MCF 10A (cell line): ENCODE measurements around the gene IL23R. TPM values are rescaled to one million over a fixed set of nuclear protein-coding genes. Genes with fewer than 3 reads are reported as not detected.

Experiments
- BruUV-seq: library from RNA; stranded (reverse); fragments of 400-500 nt; replicated peaks from 2 replicates; lab custom pipeline; 2021; lab: Mats Ljungman, UMichigan
- CTCF ChIA-PET: fragments of 300-600 bp; sonication (Branson Sonifier 250); formaldehyde crosslinking; extraction: SDS; loops from one replicate; lab custom pipeline; 2021; ENCODE audit warnings: antibody characterized with exemption, inconsistent platforms; lab: Yijun Ruan, JAX
- POLR2A ChIA-PET: fragments of 300-600, 350-650 bp; sonication (Branson Sonifier 250); formaldehyde crosslinking; extraction: SDS; loops from one replicate; lab custom pipeline; 2020; ENCODE audit warnings: antibody characterized with exemption, inconsistent platforms; lab: Yijun Ruan, JAX
- DNase-seq: peaks from one replicate; pipeline ENCODE4 v3.0.0-alpha.2; 2018; ENCODE audit not compliant: unreplicated experiment
- H3K27ac Mint-ChIP-seq: one replicate; pipeline ENCODE4 v1.8.0; 2022; ENCODE audit warnings: mild to moderate bottlenecking, low read depth, mixed read lengths; ENCODE audit not compliant: unreplicated experiment
- H3K27me3 Mint-ChIP-seq: one replicate; pipeline ENCODE4 v1.8.0; 2022; ENCODE audit warnings: mixed read lengths; ENCODE audit not compliant: insufficient read depth, unreplicated experiment
- H3K36me3 Mint-ChIP-seq: one replicate; pipeline ENCODE4 v1.8.0; 2022; ENCODE audit warnings: mild to moderate bottlenecking, moderate library complexity, mixed read lengths; ENCODE audit not compliant: insufficient read depth, unreplicated experiment
- H3K4me1 Mint-ChIP-seq: one replicate; pipeline ENCODE4 v1.8.0; 2022; ENCODE audit warnings: mixed read lengths; ENCODE audit not compliant: insufficient read depth, unreplicated experiment
- H3K4me3 Mint-ChIP-seq: one replicate; pipeline ENCODE4 v1.8.0; 2022; ENCODE audit warnings: mild to moderate bottlenecking, moderate library complexity, mixed read lengths; ENCODE audit not compliant: unreplicated experiment
- H3K9me3 Mint-ChIP-seq: one replicate; pipeline ENCODE4 v1.8.0; 2022; ENCODE audit warnings: mixed read lengths; ENCODE audit not compliant: unreplicated experiment
- CTCF ChIP-seq: fragments of 200-600 bp; IDR thresholded peaks from one replicate; pipeline ENCODE4 v1.8.0; 2022; ENCODE audit warnings: antibody characterized with exemption, mild to moderate bottlenecking; ENCODE audit not compliant: unreplicated experiment
- intact Hi-C: fragments of 100-400 bp; cut with micrococcal nuclease; formaldehyde crosslinking; loops from 2 replicates; pipeline ENCODE4 v1.14.1; 2022
- total RNA-seq: library from RNA; stranded (reverse); gene quantifications from 2 replicates; pipeline ENCODE4 v1.2.3, GENCODE V29; 2022

The IL23R gene
- total RNA-seq, 1 experiment from 2014 or later: not detected

DNA sequence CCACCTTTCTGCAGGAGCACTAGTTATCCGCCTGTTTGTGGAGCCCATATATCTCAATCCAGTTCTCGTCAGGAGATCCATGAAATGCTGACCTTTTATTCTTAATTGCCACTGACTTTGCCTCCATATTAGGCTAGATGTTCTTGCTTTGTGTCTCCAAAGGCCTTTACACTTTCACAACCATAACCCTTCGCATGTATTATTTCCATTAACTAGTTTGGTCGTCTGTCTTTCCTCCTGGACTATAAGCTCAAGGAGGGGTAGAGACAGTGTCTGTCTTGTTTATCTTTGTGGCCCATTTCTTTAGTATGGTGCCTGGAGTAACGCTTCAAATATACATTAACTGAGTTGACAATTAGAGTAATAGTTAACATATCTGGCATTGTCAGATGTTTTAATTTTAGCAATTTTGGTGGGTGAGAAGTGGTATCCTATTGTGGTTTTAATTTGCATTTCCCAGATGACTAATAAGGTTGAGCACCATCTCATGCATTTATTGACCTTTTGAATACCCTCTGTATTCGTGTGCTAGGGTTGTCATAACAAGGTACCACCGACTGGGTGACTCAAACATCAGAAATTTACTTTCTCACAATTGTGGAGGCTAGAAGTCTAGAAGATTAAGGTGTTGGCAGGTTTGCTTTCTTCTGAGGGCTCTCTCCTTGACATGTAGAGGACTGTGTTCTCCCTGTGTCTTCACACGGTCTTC is 119.7 kb downstream of the IL23R start:
- CTCF ChIA-PET: interaction anchor here (0.5 kb wide), 1 partner anchor 275 kb away, joined by 3 read pairs; no protein-coding TSS in a partner anchor

GRCh38 chr1:67290236-67290635 is 124.0 kb downstream of the IL23R start:
- no peak overlapping the region for H3K4me3 Mint-ChIP-seq
- CTCF ChIA-PET: no interaction called here
- POLR2A ChIA-PET: interaction anchor here (2.7 kb wide), 1 partner anchor 10 kb away, joined by 7 read pairs; no protein-coding TSS in a partner anchor
- intact Hi-C loops: no loop called here
- no TSS peak for BruUV-seq
- no peaks in the 10 kb centered on the region for H3K36me3 Mint-ChIP-seq
- no peak for DNase-seq
- H3K4me1 Mint-ChIP-seq: peaks cover 7% of the 10 kb centered on the region
- H3K9me3 Mint-ChIP-seq: peaks cover 8% of the 10 kb centered on the region
- no peaks in the 10 kb centered on the region for H3K27me3 Mint-ChIP-seq
- no peak for TF ChIP-seq CTCF
- H3K27ac Mint-ChIP-seq: no peak overlapping the region

More for the DNA sequence above, 119.7 kb downstream of the IL23R start:
- Mint-ChIP-seq H3K4me3 (no peak overlapping the region), H3K4me1 (no peaks in the 10 kb centered on the region), H3K9me3 (peaks cover under 1% of the 10 kb centered on the region), H3K27ac (no peak overlapping the region), H3K27me3 (peaks cover 11% of the 10 kb centered on the region), H3K36me3 (no peaks in the 10 kb centered on the region)
- POLR2A ChIA-PET: no interaction called here
- TF ChIP-seq CTCF: no peak
- BruUV-seq: no TSS peak
- DNase-seq: peak; percentile 10
- intact Hi-C loops: no loop called here

DNA sequence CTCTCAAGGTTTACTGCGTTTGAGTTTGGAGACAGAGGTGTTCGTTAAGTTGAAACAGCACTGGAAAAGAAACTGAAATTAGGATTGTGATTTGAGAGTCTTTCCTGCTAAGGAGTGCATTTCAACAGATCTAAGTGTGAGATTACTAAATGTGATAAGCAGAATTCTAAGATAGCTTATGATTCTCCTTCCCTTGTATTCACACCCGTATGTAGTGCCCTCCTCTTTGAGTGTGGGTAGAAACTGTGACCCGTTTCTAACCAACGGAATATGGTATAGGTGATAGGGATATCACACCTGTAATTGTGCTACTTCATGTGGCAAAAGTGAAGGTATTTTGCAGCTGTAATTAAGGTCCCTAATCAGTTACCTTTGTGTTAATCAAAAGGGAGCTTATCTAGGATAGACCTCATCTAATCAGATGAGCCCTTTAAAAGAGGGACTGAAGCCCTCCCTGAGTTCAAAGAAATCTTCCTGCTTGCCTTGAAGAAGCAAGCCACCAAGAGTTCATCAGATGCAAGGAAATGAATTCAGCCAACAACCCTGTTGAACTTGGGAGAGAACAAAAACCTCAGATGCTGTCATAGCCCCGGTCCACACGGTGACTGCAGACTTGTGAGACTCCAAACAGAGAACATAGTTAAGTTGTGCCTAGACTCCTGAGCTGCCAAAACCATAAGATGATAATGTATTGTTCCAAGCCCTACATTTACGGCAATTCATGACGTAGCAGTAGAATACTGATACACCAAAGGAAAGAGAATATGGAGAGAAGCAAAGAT is 128.8 kb downstream of the IL23R start:
- BruUV-seq: no TSS peak
- no peaks in the 10 kb centered on the region for H3K27me3 Mint-ChIP-seq
- H3K4me3 Mint-ChIP-seq: no peak overlapping the region
- peaks cover 7% of the 10 kb centered on the region for H3K4me1 Mint-ChIP-seq
- TF ChIP-seq CTCF: no peak
- DNase-seq: no peak
- H3K9me3 Mint-ChIP-seq: peaks cover 13% of the 10 kb centered on the region
- POLR2A ChIA-PET: interaction anchor here (0.6 to 0.9 kb wide), 2 partner anchors 11 to 146 kb away, joined by 3 to 4 read pairs; no protein-coding TSS in a partner anchor
- H3K36me3 Mint-ChIP-seq: no peaks in the 10 kb centered on the region
- intact Hi-C loops: no loop called here
- no peak overlapping the region for H3K27ac Mint-ChIP-seq
- CTCF ChIA-PET: interaction anchor here (0.7 to 1.5 kb wide), 3 partner anchors 42 to 53 kb away, joined by 3 read pairs; no protein-coding TSS in a partner anchor

- peaks cover 8% of the 10 kb centered on the region for H3K9me3 Mint-ChIP-seq
- DNase-seq: no peak
- no peaks in the 10 kb centered on the region for H3K27me3 Mint-ChIP-seq
- no TSS peak for BruUV-seq
- POLR2A ChIA-PET: interaction anchor here (0.7 kb wide), 1 partner anchor 17 kb away, joined by 3 read pairs; no protein-coding TSS in a partner anchor
- CTCF ChIA-PET: no interaction called here
- intact Hi-C loops: no loop called here
- H3K4me3 Mint-ChIP-seq: no peak overlapping the region
- no peak for TF ChIP-seq CTCF
- H3K4me1 Mint-ChIP-seq: peaks cover under 1% of the 10 kb centered on the region
- H3K36me3 Mint-ChIP-seq: no peaks in the 10 kb centered on the region
- no peak overlapping the region for H3K27ac Mint-ChIP-seq
These were observed 132.5 kb downstream of the IL23R start for GRCh38 chr1:67298762-67299161.
